T1000 (cell line): ENCODE measurements around the gene PPP1R7.

Source experiments
- DNase-seq: peaks from one replicate; lab custom pipeline; 2025; ENCODE audit warnings: mixed read lengths; lab: John Stamatoyannopoulos, UW

PPP1R7 gene

DNA sequence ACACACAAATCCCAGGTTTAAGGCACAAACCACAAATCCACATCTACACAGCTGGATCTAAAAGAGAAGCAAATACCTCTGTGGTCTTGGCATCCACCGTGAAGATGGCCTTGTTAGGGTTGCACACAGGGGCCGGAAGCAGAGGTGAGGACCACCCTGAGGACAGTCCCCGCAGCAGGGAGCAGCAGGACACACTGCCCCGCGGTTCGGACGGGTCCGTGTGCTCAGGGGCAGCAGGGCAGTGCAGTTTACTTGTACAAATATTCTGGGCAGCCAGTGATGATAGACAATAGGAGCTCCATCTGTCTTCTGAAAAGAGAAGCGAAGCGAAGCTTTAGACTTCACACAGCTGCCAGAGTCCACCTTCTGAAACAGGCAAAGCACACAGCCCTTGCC lies 9.8 kb upstream of the PPP1R7 start:
- DNase-seq = no peak

DNA sequence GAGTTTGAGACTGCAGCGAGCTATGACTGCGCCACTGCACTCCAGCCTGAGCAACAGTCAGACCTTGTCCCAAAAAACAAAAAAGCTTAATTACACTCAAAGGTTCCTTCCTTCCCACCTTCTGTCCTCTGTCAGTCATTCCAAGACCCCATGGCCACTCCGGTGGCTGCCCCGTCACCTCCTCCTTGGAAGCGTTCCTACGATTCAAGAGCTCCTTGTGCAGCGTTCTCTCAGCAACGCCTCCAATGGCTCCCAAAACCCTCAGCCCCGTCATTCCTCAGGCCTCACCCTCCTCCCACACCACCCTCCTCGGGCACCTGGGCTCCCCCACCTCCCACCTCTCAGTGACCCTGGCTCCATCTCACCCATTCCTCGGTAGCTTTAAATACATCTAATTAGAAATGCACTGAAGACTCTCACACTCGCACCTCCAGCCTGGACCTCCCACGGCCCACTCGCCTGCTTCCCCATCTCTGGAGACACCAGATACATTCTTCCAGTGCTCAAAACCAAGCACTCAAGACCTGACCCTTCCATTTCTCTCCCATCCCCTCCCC lies 9.0 kb upstream of the PPP1R7 start:
- DNase-seq = no peak

DNA sequence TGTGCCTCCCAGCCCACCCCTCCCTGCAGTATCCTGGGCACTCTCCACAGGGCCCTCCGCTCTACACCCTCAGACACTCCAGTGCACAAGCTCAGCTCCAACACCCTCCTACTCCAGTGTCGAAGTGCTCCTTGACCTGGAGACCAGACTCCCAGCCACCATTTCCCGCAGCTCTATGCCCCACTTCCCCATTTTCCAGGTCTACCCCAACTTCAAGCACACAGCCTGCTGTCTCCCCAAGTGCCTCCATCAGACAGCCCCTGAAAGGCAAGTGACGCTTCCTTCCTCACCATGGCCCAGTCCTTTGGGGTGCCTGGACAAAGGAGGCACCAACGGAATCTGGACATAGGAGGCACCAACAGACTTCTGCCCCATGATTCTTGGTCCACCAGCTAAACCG lies 8.2 kb upstream of the PPP1R7 start:
- no peak for DNase-seq

DNA sequence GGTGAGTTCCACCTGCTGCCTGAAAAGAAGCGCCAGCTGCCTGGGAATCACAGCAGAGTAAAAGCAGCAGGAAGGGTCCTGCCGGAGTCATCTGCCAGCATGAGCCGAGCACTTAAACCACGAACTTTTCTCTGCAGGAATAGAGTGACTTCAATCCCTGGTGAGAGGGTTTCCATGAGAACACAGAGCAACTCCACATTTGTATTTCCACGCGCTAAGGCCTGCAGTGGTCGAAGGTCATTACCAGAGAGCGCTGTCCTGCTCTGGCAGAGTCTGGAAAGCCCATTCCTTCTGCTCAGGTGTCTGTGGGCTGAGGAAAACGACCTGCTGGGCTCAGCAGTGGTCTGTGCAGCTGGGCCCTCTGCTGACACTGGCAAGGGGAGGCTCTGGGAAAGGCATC lies 7.7 kb upstream of the PPP1R7 start:
- DNase-seq = no peak

DNA sequence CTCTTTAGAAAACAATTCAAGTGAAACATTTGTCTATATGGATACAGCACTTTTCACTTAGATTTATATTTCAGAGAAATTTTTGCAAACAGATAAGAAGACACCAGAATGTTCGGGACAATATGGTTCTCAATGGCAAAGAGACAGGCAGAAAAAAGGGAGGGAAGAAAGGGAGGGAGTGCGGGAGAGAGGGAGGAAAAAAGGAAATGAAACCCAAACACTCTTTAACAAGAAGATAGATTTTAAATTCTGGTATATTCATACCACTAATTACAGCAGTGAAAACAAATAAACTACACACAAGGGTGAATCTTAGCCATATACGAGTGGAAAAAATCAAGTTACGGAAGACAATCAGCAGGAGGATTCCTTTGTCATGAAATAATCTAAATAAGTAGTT lies 4.0 kb upstream of the PPP1R7 start:
- no peak for DNase-seq

DNA sequence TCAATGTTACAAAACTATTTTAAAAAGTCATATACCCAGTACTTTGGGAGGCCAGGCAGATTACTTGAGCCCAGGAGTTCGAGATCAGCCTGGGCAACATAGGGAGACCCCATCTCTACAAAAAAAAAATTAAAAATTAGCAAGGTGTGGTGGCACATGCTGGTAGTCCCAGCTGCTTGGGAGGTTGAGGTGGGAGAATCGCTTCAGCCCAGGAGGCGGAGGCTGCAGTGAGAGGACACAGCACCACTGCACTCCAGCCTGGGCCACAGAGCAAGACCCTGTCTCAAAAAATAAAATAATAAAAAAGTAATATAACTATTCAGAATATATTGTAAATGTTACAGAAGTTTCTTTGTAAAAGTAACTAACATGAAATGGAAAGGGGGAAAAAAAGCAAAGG lies 2.9 kb upstream of the PPP1R7 start:
- DNase-seq = no peak

DNA sequence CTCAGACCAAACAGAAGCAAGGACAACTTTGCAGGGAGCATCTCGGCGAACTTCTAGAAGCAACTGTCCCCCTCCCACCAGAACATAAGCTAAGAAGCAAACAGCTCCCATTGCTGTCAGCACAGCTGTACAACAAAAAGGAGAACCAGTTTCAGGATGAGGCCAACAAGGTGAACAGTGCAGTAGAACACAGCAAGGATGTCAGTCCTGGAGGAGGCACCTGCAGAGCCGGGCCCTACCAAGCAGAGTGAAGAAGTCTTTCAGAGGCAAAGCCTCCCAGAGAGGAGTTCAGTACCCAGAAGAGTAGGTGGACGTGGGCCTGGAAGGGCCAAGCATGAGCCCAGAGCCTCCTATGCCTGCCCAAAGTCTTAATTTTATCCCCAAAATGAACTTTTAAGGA lies 2.0 kb upstream of the PPP1R7 start:
- no peak for DNase-seq

DNA sequence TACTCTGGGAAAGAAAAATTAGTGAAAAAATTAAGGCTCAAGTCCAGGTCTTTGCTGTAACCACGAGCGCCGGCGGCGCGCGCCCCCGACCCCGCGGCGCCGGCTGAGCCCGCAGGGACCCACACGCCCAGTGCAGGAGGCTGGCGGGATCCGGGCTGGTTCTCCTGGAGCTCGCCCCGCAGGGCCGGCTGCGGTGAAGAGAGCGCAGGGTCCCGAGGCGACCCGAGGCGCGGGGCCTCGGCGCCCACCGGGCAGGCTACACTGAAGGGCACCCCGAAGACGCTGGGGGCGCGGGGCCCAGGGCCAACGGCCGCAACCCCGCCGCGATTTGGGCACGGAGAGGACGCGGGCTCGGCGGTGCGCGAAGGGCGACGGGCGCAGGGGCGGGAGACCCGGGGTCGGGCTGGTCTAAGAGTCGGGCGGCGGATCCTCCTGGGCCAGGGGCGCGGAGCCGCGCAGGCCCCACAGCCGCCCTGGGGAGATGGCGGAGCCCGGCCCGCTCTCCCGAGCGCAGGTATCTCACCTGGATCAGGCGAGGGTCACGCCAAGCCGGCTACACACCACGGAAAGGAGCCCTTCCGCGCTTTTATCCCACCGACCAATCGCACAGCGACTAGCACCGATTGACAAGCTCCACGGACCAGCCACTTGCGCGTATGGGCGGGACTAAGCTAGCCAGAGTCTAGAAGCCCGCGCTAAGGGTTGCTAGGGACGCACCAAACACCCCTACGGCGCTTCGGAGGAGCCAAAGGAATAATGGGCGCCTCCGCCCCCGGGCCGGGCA lies 1.2 kb upstream of the PPP1R7 start, which contains the start of gene PASK:
Gene PASK (minus strand): TSS at position 582 of the 784 bp plus-strand sequence. CDS start 6,440 bp downstream, outside the sequence.
- DNase-seq = peak; percentile 83

DNA sequence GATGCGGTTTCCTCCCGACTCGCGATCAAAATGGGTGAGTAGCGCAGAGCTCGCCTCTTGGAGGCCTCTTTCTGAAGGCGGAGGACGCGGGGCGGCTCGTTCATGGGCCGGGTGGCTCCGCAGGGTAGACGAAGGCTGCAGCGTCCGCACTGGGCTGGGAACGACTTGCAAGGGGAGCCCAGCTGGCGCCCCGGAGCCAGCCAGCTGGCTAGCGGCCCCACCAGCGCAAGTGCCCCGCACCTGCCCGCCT lies 667 bp upstream of the PPP1R7 start:
- DNase-seq = no peak

DNA sequence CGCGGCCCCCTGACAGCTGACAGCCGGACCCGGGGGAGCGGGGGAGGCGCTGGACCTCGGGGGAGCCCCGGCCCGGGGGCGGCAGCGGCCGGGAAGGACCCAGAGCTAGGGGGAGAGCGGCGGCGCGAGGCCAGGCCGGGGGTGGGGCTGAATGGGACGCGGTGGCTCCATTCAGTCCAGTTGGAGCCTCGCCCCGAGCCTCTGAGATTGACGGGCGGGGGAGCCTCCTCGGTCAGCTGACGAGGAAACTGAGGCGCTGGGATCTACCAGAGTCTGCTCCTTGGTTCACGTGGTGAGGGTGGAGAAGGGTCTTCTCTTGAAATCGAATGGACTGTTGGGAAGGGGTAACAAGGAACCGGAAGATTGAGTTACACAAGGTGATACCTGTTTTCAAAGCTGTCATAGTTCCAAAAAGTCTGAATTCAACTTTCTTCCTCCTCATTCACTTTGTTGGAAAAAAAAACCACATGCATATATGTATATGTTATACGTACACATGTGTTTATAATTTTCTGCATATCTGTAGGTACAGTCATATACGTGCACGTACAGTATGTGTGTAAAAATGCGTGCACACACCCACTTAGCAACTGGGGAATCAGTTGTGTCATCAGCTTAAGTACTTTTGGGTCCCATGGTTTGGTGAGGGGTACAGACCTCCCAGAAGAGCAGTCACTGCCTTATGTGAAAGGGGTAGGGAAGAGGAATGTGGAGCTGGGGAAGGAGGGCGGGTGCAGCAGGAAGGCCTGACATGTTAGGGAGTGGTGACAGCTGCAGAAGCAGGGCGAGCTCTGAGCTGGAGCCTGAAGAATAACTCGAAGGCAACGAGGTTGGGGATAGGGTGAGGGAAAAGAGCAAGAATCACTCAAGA lies 628 bp downstream of the PPP1R7 start:
- DNase-seq = no peak

DNA sequence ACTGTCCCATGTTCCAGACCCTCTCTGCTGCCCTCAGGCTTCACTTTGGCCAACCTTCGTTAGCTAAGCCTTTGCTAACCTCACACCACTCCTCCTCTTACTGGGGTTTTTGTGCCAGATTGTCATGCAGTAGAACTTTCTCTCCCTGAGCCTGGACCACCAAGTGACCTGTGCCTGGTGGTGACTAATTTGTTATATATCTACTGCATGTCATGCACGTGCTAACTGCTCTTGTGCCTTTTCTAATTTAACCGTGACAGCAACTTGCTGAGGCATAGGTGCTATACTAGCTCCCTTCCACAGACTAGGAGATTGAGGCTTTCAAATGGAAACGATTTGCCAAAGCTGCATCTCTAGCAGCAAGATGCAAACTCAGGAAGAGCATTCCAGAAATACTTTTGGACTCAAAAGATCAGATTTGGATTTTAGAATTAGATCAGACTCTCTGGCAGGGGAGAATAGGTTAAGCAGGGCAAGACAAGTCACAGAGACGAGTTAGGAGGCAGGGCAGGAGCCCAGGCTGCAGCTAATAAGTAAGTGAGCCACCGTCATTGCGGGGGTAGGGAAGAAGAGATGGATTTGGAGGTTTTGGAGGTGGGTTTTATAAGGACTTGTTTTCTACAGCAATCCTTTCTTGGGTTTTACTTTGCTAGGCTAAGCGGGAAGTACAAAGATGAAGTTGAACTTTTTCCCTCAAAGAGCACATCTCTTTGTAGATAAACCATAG lies 1.8 kb downstream of the PPP1R7 start:
- DNase-seq = no peak

DNA sequence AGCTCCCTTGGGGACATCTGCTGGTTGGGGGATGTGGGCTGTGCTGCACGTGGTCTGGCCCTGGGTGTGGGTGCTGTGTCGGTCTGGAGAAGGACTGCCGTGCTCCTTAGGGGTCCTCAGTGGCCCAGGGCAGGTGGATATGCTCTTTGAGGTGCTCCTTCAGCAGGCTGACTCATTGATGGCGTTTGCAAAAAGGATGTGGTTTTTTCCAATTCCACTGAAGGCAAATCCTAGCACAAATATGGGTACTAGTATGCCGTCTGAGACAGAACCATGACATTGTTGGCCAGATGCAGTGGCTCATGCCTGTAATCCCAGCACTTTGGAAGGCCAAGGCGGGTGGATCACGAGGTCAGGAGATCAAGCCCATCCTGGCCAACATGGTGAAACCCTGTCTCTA lies 3.3 kb downstream of the PPP1R7 start:
- DNase-seq = no peak

DNA sequence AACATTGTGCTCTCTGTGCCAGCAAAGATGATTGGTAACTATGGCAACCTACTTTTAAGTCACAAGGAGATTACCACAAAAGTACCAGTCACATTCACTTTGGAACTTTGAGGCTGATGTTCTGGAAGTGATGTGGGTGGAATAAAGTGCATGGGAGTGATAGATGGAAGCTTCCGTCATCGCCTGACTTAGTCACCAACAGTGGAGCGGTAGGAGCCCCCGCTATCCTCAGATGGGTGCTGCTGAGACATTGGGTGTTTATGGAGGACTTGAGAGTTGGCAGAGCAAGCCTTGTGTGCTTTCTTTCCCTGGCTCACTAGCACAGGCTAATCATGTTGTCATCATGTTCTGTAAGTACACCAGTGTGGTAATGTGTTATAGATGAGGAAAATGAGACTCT lies 4.6 kb downstream of the PPP1R7 start:
- DNase-seq = no peak

DNA sequence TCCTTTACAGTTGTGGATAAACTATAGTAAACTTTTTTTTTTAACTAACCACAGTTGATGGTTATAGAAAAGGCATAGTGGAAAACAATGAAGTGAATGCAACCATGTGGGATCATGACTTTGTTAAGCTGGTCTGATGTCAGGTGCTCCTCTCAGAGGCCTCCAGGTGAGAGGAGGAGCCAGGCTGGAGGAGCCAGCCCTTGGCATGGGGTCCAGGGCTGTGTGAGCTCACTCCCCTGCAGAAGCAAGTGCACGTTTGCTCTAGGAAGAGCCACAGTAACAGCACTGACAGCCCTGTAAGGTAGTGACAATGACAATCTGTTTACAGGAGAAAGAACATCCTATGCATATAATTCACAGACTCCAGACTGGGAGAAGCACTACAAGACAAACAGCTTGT lies 5.7 kb downstream of the PPP1R7 start:
- no peak for DNase-seq

DNA sequence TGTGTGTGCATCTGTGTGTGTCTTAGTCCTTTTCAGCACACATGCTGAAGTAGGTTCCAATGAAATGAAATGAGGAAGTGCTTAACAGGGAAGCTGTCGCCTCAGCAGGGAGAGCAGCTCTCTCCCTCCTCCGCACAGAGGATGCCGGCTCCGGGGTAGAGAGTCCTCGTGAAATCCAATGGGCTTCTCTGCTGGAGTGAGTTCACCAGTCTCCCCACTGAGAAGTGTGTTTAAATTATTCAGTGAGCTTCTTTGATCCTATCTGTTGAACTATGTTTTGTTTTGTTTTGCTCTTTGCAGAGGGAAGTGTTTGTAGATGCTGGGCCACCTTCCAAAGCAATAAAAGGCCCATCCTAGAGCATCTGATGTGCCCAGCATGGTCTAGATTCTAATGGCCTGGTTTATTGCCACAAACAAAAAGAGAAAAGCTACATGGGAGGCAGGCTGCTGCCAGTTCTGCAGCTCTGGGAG lies 6.7 kb downstream of the PPP1R7 start:
- DNase-seq = no peak

DNA sequence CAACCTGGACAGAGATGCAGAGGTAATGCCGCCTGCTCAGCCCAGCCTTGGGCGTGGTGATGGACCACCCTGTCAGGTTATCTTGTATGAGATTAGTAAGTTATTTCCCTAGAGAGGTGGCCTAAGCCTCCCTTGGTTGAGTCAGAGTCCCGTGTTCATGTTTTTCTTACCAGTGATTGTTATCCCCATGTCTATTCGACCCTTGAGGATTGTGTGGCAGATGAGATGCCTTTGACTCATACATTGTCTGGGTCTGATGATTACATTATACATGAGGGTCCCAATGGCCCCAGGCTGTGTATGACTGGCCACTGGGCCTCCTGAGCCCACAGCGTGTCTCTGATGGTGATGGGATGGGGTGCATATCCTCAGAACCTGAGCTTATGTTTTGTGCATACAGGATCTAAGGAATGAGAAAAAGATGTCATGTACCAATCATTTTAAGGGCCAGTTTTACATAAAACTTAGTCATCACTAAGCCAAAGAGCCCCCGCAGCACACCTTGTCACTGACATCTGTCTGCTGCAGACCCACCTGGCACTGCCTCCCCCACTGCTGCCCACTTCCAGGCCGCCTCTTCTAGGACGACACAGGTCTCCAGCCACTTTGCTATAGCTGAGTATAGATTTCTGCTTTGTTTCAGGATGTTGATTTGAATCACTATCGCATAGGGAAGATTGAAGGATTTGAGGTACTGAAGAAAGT lies 7.7 kb downstream of the PPP1R7 start:
- DNase-seq = peak; percentile 65

DNA sequence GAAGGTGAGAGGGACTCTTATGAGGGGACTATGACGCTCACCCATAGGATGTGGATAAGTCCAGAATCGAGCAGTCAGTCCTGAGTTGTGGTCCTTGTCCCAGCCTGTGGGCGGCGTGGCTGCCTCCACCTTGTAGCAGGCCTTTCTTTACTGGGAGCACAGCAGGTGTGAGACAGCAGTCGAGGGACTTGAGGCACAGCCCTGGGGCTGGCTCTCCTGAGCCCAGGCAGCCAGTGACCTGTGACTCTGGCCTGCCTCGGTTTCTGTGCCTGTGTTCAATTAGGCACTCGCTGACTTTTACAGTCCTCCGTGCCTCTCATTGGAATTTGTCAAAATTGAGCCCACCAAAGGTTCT lies 8.3 kb downstream of the PPP1R7 start:
- DNase-seq = no peak

DNA sequence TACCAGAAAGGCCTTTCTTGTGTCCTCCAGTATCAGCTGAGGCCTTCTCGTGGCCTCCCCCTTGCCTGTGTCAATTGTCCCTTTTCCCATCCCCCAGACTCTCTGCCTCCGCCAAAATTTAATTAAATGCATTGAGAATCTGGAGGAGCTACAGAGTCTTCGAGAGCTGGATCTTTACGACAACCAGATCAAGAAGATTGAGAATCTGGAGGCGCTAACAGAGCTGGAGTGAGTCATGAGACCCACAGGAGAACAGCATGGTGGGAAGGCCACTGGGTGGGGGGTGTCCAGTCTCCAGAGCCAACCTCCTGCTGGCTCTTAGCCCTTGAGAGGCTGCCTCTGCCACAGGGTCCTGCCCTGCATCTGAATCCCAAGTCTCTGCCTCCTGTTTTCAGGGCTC lies 8.8 kb downstream of the PPP1R7 start:
- no peak for DNase-seq

DNA sequence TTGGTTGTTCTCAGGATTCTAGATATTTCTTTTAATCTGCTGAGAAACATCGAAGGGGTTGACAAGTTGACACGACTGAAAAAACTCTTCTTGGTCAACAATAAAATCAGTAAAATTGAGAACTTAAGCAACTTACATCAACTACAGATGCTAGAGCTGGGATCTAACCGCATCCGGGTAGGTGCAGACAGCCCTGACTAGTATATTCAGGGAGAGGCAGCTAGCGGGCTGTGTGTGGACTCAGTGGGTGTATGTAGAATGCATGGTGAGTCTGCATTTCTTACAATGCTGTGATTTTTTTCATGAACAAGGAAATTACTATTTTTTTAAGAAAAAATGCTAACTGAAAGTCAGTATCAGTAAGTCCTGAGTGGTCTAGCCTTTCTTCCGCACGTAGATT lies 10.1 kb downstream of the PPP1R7 start:
- DNase-seq = no peak

DNA sequence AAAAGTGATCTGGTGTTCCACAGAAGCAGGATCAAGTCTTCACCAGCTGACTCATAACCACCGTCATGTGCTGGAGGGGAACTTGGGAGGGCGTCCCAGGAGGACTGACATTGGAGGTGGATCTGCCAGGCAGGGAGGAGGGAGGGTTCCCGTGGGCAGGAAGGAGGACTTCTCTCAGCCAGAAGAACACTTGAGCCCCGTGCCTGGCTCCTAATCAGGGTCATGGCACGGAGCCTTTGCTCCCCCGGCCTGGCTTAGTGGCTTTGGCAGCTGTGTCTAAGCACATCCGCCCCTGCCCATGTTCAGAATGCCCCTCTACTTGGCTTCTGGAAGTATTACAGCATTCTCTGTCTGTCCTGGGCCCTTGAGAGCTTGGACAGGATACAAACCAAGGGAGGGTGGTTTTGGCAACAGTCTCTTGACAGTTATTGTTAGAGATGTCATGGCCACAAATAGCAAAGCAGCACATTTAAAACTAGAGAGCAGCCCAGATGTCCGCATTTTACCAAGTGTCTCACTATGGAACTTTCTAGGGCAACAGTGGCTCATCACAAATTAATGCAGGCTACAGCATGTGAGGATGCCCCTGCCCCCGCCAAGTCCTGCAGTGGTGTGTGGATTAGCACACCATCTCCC lies 11.5 kb downstream of the PPP1R7 start:
- peak; percentile 54 for DNase-seq

DNA sequence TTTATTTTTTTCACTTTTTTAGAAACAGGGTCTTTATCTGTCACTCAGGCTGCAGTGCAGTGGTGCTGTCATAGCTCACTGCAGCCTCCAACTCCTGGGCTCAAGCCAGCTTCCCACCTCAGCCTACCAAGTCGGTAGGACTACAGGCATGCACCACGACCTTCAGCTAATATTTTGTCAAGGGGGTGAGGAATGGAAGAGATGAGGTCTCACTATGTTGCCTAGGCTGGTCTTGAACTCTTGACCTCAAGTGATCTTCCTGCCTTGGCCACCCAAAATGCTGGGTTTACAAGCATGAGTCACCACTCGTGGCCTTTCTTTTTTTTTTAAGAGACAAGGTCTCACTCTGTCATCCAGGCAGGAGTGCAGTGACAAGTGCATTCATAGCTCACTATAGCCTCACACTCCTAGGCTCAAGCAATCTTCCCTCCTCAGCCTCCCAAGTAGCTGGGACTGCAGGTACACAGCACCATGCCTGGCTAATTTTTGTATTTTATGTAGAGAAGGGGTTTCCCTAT lies 13.4 kb downstream of the PPP1R7 start:
- no peak for DNase-seq
